ENCODE data around the gene FAM53A.

DNA sequence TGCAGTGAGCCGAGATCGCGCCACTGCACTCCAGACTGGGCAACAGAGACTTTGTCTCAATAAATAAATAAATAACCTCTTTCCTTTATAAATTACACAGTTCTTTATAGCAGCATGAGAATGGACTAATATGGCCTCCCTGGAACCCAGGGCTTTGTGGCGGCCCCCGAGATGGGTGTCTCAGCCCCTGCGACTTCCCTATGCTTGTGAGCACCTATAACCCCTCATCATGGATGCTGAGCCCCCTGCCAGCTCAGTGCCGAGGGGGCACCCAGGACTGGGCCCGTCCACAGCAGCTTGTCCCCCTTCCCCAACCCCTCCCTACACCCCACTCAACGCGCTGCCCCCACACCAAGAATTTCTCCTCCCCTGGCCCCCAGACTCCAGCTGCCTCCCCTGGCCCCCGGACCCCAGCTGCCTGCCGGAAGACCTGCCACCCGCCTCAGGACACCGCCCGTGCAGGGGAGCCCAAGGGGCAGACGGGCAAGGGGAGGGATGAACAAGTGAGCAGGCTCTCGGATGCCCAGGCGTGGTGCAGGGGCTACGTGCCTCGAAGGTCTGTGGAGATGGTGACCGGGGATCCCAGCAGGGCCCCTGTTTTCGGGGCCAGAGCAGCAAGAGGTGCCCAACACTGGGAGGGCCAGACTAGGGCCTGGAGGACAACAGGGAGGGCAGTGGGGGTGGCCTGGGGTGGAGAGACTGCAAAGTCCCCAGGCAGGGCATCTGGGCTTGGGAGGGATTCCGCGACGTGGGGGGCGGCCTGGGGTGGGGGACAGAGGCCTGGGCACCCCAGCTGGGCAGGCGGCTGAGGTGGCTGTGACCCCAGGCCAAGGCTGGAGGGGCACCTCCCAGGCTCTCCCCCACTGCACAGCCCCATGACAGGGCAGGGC lies 74.0 kb downstream of the FAM53A start:
- TF ChIP-seq SREBF2 (IDR thresholded peaks at IDR 0.05), result no peak
- no peak for TF ChIP-seq EHF (CRISPR knock-in tag; IDR thresholded peaks at IDR 0.05)
- no peak for TF ChIP-seq MAFK (IDR thresholded peaks at IDR 0.05; ENCODE audit: partially characterized antibody)
- TF ChIP-seq, protein P1, sequence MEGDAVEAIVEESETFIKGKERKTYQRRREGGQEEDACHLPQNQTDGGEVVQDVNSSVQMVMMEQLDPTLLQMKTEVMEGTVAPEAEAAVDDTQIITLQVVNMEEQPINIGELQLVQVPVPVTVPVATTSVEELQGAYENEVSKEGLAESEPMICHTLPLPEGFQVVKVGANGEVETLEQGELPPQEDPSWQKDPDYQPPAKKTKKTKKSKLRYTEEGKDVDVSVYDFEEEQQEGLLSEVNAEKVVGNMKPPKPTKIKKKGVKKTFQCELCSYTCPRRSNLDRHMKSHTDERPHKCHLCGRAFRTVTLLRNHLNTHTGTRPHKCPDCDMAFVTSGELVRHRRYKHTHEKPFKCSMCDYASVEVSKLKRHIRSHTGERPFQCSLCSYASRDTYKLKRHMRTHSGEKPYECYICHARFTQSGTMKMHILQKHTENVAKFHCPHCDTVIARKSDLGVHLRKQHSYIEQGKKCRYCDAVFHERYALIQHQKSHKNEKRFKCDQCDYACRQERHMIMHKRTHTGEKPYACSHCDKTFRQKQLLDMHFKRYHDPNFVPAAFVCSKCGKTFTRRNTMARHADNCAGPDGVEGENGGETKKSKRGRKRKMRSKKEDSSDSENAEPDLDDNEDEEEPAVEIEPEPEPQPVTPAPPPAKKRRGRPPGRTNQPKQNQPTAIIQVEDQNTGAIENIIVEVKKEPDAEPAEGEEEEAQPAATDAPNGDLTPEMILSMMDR (IDR thresholded peaks at IDR 0.05), result no peak
- no peak for TF ChIP-seq RFX5 (IDR thresholded peaks at IDR 0.05)
- no peak for TF ChIP-seq RAD21 (conservative IDR thresholded peaks at IDR 0.05 in 1 of 2, IDR thresholded peaks at IDR 0.05 in 1 of 2)
- no peak for TF ChIP-seq PBX3 (IDR thresholded peaks at IDR 0.05)

Measured in A549 (cell line).